Stimulated activated naive B cell treated with anti-CD40 and anti-IgM and Interleukin-4, amounts not matched to agents 10 μg/mL and 1 μg/mL and 100 μg/mL, for 72 hours (primary cell): ENCODE results near the gene SPRYD7.

ENCODE experiments used
- ATAC-seq, 2 donors: fragments of 150-1000 bp; cut with Tn5 transposase; replicated peaks; 2 replicates each; pipeline ENCODE4 v1.10.0; 2021; ENCODE audit warnings: moderate library complexity in 1 of 2
- DNase-seq: peaks from one replicate; pipeline ENCODE4 v3.0.0; 2021
- H3K27ac Mint-ChIP-seq: one replicate; pipeline ENCODE4 v1.8.0; 2022; ENCODE audit warnings: mild to moderate bottlenecking, mixed read lengths
- H3K27me3 Mint-ChIP-seq, 2 donors: one replicate each; pipeline ENCODE4 v1.8.0; 2022; ENCODE audit warnings: mixed read lengths in 2 of 2
- H3K36me3 Mint-ChIP-seq, 2 donors: one replicate each; pipeline ENCODE4 v1.8.0; 2022; ENCODE audit warnings: mixed read lengths in 2 of 2, mild to moderate bottlenecking in 1 of 2
- H3K4me1 Mint-ChIP-seq, 2 donors: one replicate each; pipeline ENCODE4 v1.8.0; 2022; ENCODE audit warnings: mixed read lengths in 2 of 2, mild to moderate bottlenecking in 1 of 2
- H3K4me3 Mint-ChIP-seq, 2 donors: one replicate each; pipeline ENCODE4 v1.8.0; 2022; ENCODE audit warnings: mild to moderate bottlenecking in 2 of 2, mixed read lengths in 2 of 2, moderate library complexity in 1 of 2
- H3K9me3 Mint-ChIP-seq, 2 donors: one replicate each; pipeline ENCODE4 v1.8.0; 2022; ENCODE audit warnings: mixed read lengths in 2 of 2, mild to moderate bottlenecking in 1 of 2

Gene SPRYD7, protein sequence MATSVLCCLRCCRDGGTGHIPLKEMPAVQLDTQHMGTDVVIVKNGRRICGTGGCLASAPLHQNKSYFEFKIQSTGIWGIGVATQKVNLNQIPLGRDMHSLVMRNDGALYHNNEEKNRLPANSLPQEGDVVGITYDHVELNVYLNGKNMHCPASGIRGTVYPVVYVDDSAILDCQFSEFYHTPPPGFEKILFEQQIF

DNA sequence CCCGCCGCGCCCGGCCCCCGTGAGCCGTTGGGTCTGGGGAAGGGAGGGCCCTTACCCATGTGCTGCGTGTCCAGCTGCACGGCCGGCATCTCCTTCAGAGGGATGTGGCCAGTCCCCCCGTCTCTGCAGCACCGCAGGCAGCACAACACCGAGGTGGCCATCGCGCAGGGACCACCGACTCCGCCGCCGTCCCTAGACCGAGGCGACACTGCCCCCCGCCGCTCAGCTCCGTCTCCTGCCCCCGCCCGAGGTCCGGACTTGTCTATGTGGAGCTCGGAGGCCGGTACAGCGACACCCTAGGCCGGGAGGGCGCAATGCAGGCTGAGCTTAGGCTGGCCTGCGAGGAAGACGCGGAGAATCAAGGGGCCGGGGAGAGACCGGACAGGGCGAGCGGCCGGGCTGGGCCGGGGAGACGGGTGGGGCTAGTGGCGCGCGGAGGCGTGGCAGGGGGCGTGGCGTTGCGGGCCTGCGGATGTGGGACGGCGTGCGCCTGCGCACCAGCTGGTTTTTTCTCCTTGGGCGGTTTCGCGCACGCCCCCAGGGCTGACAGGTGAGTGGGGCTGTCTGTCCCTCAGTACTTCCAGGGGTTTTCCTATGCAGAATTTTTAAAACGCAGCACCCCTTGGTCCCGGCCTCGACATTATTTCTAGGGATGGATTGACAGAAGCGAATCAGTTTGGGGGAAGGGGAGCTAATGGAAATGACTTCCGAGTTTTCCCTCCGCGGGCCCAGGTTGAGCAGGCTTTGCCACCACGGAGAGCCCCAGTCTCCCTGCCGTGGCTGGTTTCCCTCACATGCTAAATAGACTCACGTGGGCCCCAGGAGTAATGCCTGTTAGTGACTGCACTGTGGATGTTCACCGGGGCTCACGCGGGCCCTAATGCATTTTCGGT, at the start of gene SPRYD7:
SPRYD7 (minus strand) TSS at position 266 of the 893 bp plus-strand sequence; CDS start at position 161, 105 bp downstream.
- Mint-ChIP-seq H3K4me3 (peak within 1 kb of the TSS; percentile 90 to 91), H3K27ac (peak within 1 kb of the TSS; percentile 94), H3K4me1 (peaks cover 13 to 18% of the 10 kb centered on the region in 2 donors), H3K9me3 (no peaks in the 10 kb centered on the region), H3K36me3 (peaks cover 0 to 7% of the 10 kb centered on the region in 2 donors), H3K27me3 (no peaks in the 10 kb centered on the region)
- peak; percentile 98 for DNase-seq
- peak; percentile 94 to 97 for ATAC-seq

DNA sequence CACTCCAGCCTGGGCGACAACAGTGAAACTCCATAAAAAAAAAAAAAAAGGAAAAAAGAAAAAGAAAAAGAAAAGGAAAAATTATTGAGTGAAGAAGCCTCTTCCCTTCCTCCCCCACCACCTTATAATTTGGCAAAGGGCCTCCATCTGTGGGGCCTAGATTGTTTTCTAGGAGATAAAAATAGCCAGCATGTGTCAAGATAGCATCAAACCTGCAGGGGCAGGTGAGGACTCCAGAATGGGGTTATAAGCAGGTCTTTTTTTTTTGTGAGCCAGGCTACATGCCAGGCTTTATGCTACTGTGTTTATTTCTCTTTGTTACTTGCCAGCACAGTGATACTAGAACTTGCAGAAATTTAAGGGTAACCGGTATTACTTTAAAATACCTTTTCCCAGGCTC, 49.0 kb upstream of the SPRYD7 start:
- peaks cover 4 to 11% of the 10 kb centered on the region in 2 donors for H3K36me3 Mint-ChIP-seq
- H3K27ac Mint-ChIP-seq, result no peak overlapping the region
- no peak overlapping the region for H3K4me3 Mint-ChIP-seq
- ATAC-seq, result no peak
- peaks cover 0 to 13% of the 10 kb centered on the region in 2 donors for H3K4me1 Mint-ChIP-seq
- DNase-seq, result no peak
- no peaks in the 10 kb centered on the region for H3K9me3 Mint-ChIP-seq
- H3K27me3 Mint-ChIP-seq, result no peaks in the 10 kb centered on the region

DNA sequence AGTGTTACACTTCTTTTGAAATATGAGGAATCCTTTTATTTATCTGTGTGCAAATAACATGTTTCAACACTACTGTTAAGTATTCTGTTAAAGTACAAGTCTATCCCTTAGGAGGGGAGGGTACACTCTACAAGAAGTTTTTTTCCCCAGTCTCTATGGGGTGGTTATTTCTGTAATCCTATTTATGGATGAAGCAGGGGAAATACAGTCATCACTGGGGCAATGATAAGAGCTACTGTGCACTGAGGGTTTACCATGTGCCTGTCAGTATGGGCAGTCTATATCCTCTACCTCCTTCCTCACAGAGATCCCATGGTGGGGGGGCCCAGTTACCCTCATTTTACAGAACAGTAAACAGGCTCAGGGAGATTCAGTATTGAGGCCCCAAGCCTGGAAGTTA, 44.1 kb upstream of the SPRYD7 start:
- H3K4me3 Mint-ChIP-seq, result no peak overlapping the region
- DNase-seq (no peak), ATAC-seq (no peak)
- peaks cover 4 to 8% of the 10 kb centered on the region in 2 donors for H3K36me3 Mint-ChIP-seq
- no peak overlapping the region for H3K27ac Mint-ChIP-seq
- H3K27me3 Mint-ChIP-seq, result no peaks in the 10 kb centered on the region
- H3K4me1 Mint-ChIP-seq, result peaks cover 3 to 29% of the 10 kb centered on the region in 2 donors
- H3K9me3 Mint-ChIP-seq, result no peaks in the 10 kb centered on the region

DNA sequence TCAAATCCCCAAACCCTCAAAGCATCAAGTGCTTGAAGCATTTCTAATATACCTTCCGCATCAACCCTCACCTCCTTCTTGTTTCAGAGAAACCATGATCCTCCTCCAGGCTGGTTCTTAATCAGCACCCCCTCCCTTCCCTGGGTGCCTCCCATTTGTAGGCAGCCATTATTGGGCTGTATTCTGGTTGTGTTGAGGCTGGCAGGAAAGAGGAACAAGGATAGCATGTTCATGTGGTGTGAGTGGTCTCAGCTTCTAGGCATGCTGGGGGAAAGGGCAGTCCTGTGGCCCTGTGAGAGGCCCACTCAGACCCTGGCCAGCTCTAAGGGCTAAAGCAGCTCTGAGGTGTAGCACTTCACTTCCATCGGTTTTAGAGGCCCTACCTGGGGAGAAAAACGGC, 41.9 kb upstream of the SPRYD7 start:
- DNase-seq (no peak), ATAC-seq (peak; percentile 51 to 52)
- H3K4me1 Mint-ChIP-seq, result peaks cover 3 to 29% of the 10 kb centered on the region in 2 donors
- no peak overlapping the region for H3K27ac Mint-ChIP-seq
- no peaks in the 10 kb centered on the region for H3K9me3 Mint-ChIP-seq
- peaks cover 4% of the 10 kb centered on the region in 2 donors for H3K36me3 Mint-ChIP-seq
- no peaks in the 10 kb centered on the region for H3K27me3 Mint-ChIP-seq
- H3K4me3 Mint-ChIP-seq, result no peak overlapping the region

DNA sequence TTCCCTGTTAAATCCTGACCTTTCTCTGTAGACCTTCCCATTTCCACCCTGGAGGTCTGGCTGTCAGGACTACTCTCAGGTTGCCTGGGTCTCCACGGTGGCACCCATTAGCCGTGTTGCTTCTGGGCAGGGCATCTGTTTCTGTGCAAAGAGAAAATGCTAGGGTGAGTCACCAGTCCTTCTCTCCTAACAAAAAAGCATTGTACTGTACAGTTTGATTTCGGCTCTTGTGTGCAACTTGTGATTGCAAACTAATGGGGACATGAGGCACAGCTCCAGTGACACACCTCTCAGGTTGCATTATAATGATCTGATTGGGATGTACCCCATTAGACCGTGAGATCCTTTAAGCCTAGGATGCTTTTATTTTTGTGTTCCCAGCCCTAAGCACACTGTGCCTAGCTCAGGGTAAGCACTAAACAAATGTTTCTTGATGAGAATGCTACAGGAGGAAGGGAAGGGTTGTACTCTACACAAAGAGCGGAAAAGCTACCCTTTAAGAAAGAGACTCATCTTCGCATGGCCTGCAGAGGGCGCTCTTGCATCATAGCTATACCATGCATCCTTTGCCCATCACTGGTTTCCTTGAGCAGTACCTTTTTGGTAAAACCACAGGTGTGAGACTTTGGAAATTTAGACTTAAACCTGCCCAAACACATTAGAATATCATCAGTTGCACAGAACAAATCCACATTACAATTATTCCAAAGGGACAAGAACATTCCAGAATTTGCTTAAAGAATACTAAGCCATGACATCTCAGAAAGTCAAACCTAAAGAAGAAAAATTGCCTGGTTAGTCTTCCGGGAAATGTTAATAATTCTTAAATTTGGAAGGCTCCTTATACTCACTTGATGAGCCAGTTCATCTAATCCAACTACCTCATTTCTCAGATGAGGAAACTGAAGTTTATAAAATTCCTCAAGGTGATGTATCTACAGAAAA, 40.4 kb upstream of the SPRYD7 start:
- Mint-ChIP-seq H3K4me3 (no peak overlapping the region), H3K27ac (no peak overlapping the region), H3K9me3 (no peaks in the 10 kb centered on the region), H3K4me1 (peaks cover 5 to 29% of the 10 kb centered on the region in 2 donors), H3K36me3 (peaks cover 0 to 2% of the 10 kb centered on the region in 2 donors), H3K27me3 (no peaks in the 10 kb centered on the region)
- DNase-seq, result peak; percentile 24
- ATAC-seq, result peak; percentile 91 to 94

DNA sequence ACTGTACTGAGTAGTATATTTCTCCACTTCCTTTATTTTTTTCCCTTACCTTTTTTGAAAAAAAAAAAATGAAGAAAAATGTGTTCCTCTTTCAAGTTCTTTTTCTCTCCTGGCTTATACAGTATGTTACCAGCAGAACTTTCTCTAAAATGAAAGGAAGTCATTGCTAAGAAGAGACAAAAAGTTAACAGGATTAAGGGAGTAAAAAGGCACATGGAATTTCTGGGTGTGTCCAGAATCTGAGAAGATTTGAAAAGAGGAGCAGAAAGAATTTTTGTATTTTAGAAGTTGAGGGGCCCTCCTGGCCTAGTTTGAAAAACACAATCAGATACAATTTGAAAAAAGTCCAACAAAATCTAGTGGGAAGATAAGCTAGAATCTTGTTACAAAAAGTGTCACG, 39.7 kb upstream of the SPRYD7 start:
- peaks cover 5 to 27% of the 10 kb centered on the region in 2 donors for H3K4me1 Mint-ChIP-seq
- ATAC-seq (no peak), DNase-seq (no peak)
- no peaks in the 10 kb centered on the region for H3K9me3 Mint-ChIP-seq
- no peak overlapping the region for H3K4me3 Mint-ChIP-seq
- H3K27ac Mint-ChIP-seq, result no peak overlapping the region
- H3K36me3 Mint-ChIP-seq, result peaks cover 0 to 2% of the 10 kb centered on the region in 2 donors
- H3K27me3 Mint-ChIP-seq, result no peaks in the 10 kb centered on the region

DNA sequence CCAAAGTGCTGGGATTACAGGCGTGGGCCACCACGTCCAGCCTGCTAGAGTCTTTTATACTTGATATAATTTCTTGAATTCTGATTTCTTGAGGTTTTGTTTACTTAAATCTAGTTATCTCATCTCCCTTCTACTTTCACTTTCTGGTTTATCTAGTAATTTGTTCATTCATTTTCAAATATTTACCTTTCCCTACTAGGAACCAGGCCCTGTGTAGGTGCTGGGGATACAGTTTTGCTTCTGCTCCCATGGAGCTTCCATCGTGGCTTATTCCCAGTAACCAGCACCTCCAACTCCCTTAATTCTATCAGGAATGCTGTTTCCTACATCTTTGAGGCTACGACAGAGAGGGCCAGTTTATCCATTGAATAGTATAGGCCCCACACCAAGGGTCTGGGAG, 36.6 kb upstream of the SPRYD7 start:
- DNase-seq (no peak), ATAC-seq (no peak)
- H3K27ac Mint-ChIP-seq, result no peak overlapping the region
- no peaks in the 10 kb centered on the region for H3K27me3 Mint-ChIP-seq
- H3K4me1 Mint-ChIP-seq, result peaks cover 3 to 12% of the 10 kb centered on the region in 2 donors
- no peaks in the 10 kb centered on the region for H3K9me3 Mint-ChIP-seq
- no peak overlapping the region for H3K4me3 Mint-ChIP-seq
- H3K36me3 Mint-ChIP-seq, result no peaks in the 10 kb centered on the region

DNA sequence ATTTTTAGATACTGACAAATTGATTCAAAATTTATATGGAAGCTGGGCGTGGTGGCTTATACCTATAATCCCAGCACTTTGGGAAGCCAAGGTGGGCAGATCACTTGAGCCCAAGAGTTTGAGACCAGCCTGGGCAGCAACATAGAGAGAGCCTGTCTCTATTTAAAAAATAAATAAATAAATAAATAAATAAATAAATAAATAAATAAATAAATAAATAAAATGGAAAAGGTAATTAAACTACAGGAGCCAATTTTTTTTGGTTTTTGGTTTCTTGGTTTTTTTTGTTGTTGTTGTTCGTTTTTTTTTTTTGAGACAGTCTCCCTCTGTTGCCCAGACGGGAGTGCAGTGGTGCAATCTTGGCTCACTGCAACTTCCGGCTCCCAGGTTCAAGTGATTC, 31.3 kb upstream of the SPRYD7 start:
- Mint-ChIP-seq H3K27ac (no peak overlapping the region), H3K27me3 (no peaks in the 10 kb centered on the region), H3K36me3 (peaks cover 24 to 31% of the 10 kb centered on the region in 2 donors), H3K9me3 (peaks cover 15 to 18% of the 10 kb centered on the region in 2 donors), H3K4me3 (no peak overlapping the region), H3K4me1 (no peaks in the 10 kb centered on the region)
- ATAC-seq, result no peak
- DNase-seq, result no peak

DNA sequence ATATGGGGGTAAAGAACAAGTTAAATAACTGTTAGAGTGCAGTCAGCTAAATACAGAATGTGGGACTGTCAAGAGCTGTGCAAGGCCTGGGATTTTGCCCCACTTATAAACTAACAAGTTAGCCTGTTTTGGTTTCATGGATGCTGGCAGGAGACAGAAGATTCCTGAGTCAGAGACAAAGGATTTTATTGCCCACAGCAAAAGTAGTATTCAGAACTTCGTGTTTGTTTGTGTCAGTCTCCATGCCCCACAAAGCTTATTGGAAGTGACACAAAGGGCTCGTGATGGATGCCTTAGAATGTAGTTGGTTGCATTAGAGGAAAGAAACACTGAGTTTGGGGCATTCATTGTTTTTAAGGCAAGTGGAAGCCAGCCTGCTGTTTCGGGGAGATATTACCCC, 22.2 kb upstream of the SPRYD7 start:
- peaks cover 2 to 8% of the 10 kb centered on the region in 2 donors for H3K4me1 Mint-ChIP-seq
- H3K27me3 Mint-ChIP-seq, result no peaks in the 10 kb centered on the region
- DNase-seq, result no peak
- H3K27ac Mint-ChIP-seq, result no peak overlapping the region
- no peak for ATAC-seq
- no peak overlapping the region for H3K4me3 Mint-ChIP-seq
- H3K9me3 Mint-ChIP-seq, result peaks cover under 1 to 13% of the 10 kb centered on the region in 2 donors
- H3K36me3 Mint-ChIP-seq, result peaks cover 14 to 23% of the 10 kb centered on the region in 2 donors

DNA sequence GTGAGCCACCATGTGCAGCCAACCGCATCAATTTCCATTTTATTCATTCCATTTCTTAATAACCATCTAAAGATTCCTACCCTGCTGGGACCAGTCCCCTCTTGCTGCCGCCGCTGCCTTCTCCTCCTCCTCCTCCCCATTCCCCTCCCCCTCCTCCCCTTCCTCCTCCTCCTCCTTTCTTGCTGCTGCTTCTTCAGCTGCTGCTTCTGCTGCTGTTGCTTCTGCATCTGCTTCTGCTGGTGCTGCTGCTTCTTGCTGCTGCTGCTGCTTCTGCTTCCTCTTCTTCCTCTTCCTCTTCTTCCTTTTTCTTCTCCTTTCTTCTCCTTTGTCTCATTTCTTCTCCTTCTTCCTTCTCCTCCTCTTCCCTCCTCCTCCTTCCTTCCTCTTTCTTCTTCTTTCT, 20.0 kb upstream of the SPRYD7 start:
- DNase-seq, result no peak
- Mint-ChIP-seq H3K4me3 (no peak overlapping the region), H3K27me3 (no peaks in the 10 kb centered on the region), H3K4me1 (peaks cover 2 to 8% of the 10 kb centered on the region in 2 donors), H3K27ac (no peak overlapping the region), H3K9me3 (peaks cover 0 to 4% of the 10 kb centered on the region in 2 donors), H3K36me3 (peaks cover 7 to 15% of the 10 kb centered on the region in 2 donors)
- ATAC-seq, result no peak

DNA sequence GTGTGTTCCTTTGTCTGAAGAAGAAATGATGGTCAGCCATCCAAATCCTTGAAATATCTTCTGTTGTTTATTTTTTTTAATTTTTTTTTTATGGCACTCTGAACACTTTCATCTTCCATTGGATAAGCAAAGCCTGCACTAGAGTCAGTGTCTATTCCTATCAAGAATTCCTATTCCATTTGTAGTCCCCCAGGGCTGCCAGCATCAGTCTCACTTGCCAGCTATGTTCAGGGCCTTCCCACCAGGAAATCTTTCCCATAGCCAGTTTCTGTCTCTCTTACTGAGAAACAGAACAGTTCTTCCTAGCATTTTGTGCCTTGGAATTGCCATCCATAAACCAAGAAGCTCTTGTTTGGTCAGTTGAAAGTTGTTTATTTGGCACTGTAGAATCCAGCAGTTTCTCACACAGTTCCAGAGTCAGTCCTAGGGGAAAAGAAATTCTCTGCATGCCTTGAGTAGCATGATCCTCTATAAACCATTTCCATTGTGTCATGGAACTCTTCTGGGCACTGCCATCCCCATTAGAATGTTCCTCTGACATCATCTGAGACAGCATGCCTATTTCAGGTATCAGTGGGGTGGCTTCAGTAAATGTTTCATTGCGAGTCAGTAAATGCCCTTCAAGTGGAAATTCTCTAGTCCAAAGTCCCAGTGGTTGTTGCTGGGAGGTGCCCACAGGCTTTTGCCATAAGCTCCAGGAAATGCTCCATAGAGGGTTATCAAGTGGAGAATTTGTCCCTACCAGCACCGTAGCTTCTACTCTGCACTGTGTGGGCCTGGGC, 18.7 kb upstream of the SPRYD7 start:
- no peak overlapping the region for H3K27ac Mint-ChIP-seq

DNA sequence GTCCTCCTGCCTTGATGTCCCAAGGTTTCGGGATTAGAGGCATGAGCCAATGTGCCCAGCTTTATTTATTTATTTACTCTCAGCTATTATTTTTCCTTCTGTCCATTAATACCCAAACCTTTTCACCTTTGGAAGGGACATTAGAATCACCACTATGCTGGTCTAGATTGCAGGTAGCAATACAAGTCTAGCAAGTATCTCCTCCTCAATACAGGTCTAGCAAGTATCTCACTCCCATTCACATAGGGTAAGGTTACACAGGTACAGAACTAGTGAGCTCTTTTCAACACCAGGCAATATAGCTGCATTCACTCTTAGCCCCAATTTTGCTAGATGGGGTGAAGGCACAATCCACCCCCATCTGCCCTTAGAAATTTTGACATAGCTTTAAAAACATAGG, 17.4 kb upstream of the SPRYD7 start:
- H3K27ac Mint-ChIP-seq, result no peak overlapping the region
- H3K4me3 Mint-ChIP-seq, result no peak overlapping the region
- peaks cover 0 to 3% of the 10 kb centered on the region in 2 donors for H3K36me3 Mint-ChIP-seq
- H3K4me1 Mint-ChIP-seq, result peaks cover 2 to 8% of the 10 kb centered on the region in 2 donors
- H3K9me3 Mint-ChIP-seq, result peaks cover 0 to 2% of the 10 kb centered on the region in 2 donors
- DNase-seq, result no peak
- no peak for ATAC-seq
- H3K27me3 Mint-ChIP-seq, result no peaks in the 10 kb centered on the region

More for the DNA sequence above, 18.7 kb upstream of the SPRYD7 start:
- peaks cover 2 to 10% of the 10 kb centered on the region in 2 donors for H3K36me3 Mint-ChIP-seq
- H3K4me3 Mint-ChIP-seq, result no peak overlapping the region
- DNase-seq, result no peak
- peaks cover 2 to 8% of the 10 kb centered on the region in 2 donors for H3K4me1 Mint-ChIP-seq
- no peak for ATAC-seq
- no peaks in the 10 kb centered on the region for H3K27me3 Mint-ChIP-seq
- H3K9me3 Mint-ChIP-seq, result peaks cover 0 to 2% of the 10 kb centered on the region in 2 donors

DNA sequence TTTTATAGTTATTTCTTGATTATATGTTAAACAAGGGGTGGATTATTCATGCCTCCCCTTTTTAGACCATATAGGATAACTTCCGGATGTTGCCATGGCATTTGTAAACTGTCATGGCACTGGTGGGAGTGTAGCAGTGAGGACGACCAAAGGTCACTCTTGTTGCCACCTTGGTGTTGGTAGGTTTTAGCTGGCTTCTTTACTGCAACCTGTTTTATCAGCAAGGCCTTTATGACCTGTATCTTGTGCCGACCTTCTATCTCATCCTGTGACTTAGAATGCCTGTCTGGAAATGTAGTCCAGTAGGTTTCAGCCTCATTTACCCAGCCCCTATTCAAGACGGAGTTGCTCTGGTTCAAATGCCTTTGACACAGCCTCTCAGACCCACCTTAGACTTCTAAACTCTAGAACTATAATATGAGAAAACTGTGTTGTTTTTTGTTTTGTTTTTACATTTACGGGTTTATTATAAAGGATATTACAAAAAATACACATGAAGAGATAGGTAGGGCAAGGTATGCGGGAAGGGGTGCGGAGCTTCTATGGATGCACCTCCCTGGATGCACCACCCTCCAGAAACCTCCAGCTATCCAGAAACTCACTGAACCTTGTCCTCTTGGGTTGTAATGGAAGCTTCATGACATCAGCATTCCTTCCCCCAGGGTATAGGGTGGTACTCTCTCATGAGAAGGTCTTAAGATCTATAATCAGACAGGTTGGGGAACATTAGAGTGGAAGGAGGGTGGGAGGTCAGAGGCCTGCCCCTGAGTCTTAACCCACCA, 15.8 kb upstream of the SPRYD7 start:
- no peak for ATAC-seq
- peaks cover 2 to 8% of the 10 kb centered on the region in 2 donors for H3K4me1 Mint-ChIP-seq
- no peak for DNase-seq
- no peak overlapping the region for H3K27ac Mint-ChIP-seq
- no peak overlapping the region for H3K4me3 Mint-ChIP-seq
- H3K27me3 Mint-ChIP-seq, result no peaks in the 10 kb centered on the region
- no peaks in the 10 kb centered on the region for H3K36me3 Mint-ChIP-seq
- peaks cover 0 to 2% of the 10 kb centered on the region in 2 donors for H3K9me3 Mint-ChIP-seq
